ENCODE measurements around the gene SLC1A1.
"Not testable (repeated sequence)": the region's sequence is repeated elsewhere in the genome, so short reads cannot be mapped to it uniquely, and the experiment has no call there.

SLC1A1 gene

GRCh38 chr9:4606033-4606432 is 115.8 kb downstream of the SLC1A1 start:
- in situ Hi-C loops (cut with MboI; ENCODE audit: low sequenced_read_pairs); H3K27me3 ChIP-seq (ENCODE audit: low read depth); H3K36me3 ChIP-seq (replicated peaks); DNase-seq (ENCODE audit: low spot score in 2 of 2); H3K9me3 ChIP-seq: not testable (repeated sequence)
- Histone ChIP-seq H3K4me1 (peaks cover 13% of the 10 kb centered on the region), H3K4me3 (peak overlapping the region; percentile 20)

- Histone ChIP-seq H3K4me3 (no peak overlapping the region), H3K4me1 (peaks cover 15% of the 10 kb centered on the region), H3K27me3 (ENCODE audit: low read depth) (no peaks in the 10 kb centered on the region), H3K9me3 (no peaks in the 10 kb centered on the region), H3K36me3 (replicated peaks) (no peaks in the 10 kb centered on the region)
- DNase-seq (ENCODE audit: low spot score in 2 of 2), result no peak
- in situ Hi-C loops (cut with MboI; ENCODE audit: low sequenced_read_pairs), result no loop called here
Measured at GRCh38 chr9:4614627-4615026, 124.4 kb downstream of the SLC1A1 start.

DNA sequence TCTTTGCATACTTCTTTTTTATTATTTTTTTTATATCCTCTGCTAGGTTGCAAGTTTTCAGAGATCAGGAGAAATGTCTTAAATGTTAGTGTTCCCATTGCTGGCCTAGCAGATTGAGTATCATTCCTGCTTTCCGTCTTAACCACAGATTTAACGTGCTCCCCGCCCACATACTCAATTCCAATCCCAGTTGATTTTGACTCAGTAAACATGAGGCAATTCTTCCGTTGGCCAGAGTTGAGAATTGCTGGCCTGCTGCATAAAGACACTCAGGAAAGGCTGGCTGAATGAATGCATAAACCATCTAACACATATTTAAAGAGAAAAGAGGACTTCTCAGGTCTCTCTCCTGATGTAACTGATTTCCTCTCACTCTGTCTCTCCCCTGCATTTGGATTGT is 125.0 kb downstream of the SLC1A1 start:
- H3K27me3 ChIP-seq (ENCODE audit: low read depth), result no peaks in the 10 kb centered on the region
- no peak overlapping the region for H3K4me3 ChIP-seq
- H3K9me3 ChIP-seq, result no peaks in the 10 kb centered on the region
- in situ Hi-C loops (cut with MboI; ENCODE audit: low sequenced_read_pairs), result no loop called here
- peaks cover 17% of the 10 kb centered on the region for H3K4me1 ChIP-seq
- H3K36me3 ChIP-seq (replicated peaks), result no peaks in the 10 kb centered on the region
- no peak for DNase-seq (ENCODE audit: low spot score in 2 of 2)

DNA sequence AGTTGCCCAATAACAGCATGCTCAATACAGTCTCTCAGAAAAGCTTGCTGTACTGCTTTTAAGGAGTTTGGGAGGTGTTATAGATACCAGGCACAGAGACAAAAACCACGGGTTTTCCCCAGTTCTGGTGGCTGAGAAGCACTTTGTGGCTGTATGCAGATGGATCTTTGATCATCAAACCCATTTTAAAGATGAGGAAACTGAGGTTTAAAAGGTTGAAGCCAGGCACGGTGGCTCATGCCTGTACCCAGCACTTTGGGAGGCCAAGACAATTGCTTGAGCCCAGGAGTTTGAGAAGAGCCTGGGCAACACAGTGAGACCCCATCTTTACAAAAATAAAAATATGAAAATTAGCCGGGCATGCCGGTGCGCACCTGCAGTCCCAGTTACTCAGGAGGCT is 125.5 kb downstream of the SLC1A1 start:
- no peaks in the 10 kb centered on the region for H3K36me3 ChIP-seq (replicated peaks)
- in situ Hi-C loops (cut with MboI; ENCODE audit: low sequenced_read_pairs), result no loop called here
- no peak overlapping the region for H3K4me3 ChIP-seq

GRCh38 chr9:4617752-4618151 is 127.5 kb downstream of the SLC1A1 start:
- in situ Hi-C loops (cut with MboI; ENCODE audit: low sequenced_read_pairs), result no loop called here
- no peaks in the 10 kb centered on the region for H3K27me3 ChIP-seq (ENCODE audit: low read depth)
- H3K9me3 ChIP-seq, result no peaks in the 10 kb centered on the region
- no peak for DNase-seq (ENCODE audit: low spot score in 2 of 2)
- peaks cover 34% of the 10 kb centered on the region for H3K4me1 ChIP-seq
- no peak overlapping the region for H3K4me3 ChIP-seq
- no peaks in the 10 kb centered on the region for H3K36me3 ChIP-seq (replicated peaks)

More for the DNA sequence above, 125.5 kb downstream of the SLC1A1 start:
- no peak for DNase-seq (ENCODE audit: low spot score in 2 of 2)
- H3K27me3 ChIP-seq (ENCODE audit: low read depth), result no peaks in the 10 kb centered on the region
- peaks cover 22% of the 10 kb centered on the region for H3K4me1 ChIP-seq
- no peaks in the 10 kb centered on the region for H3K9me3 ChIP-seq

DNA sequence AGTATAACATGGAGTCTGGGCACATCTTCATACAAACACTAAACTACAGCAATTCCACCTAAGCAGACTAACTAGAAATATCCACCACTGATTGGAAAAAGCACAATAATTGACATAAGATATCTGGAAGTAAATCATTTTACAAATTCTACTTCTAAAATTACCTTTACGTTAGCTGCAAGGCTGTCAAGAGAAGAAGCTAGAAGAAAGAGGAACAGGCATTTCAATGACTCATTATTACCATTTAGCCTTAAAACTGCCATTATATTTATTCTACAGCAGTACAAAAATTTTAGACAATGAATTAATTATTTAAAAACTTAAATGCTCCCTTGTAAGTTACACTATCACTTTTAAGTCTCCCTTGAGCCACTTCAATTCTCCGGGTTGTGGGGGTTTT is 128.4 kb downstream of the SLC1A1 start:
- in situ Hi-C loops (cut with MboI; ENCODE audit: low sequenced_read_pairs), result no loop called here
- Histone ChIP-seq H3K9me3 (no peaks in the 10 kb centered on the region), H3K4me1 (peaks cover 34% of the 10 kb centered on the region), H3K36me3 (replicated peaks) (no peaks in the 10 kb centered on the region), H3K27me3 (ENCODE audit: low read depth) (no peaks in the 10 kb centered on the region), H3K4me3 (no peak overlapping the region)
- DNase-seq (ENCODE audit: low spot score in 2 of 2), result no peak

DNA sequence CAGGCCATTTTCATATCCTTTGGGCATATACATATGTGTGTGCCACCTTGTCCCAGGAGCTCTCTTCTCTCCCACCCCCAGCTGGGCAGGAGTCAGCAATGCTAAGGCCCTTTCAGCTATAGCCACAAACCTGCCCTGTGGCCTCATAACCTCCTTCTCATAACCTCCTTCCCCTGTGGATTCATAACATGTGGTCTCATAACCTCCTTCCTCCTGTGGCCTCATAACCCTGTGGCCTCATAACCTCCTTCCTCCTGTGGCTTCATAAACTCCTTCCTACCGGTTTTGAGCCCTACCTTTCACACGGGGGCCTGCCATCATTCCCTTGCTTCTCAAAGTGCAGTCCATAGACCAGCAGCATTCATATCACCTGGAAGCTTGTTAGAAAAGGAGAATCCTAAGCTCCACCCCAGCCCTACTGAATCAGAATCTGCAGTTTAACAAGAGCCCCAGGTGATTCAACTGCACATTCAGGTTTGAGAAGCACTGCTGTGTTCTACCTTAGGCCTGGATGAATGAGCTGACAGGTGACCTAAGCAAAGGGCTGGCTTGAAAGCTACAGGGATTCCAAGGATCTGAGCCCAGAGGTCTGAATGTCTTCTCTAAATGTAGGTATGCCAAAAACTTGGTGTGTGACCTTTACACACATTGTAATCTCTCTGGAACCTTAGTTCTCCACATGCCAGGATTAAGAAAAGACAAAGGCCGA is 129.9 kb downstream of the SLC1A1 start:
- Histone ChIP-seq H3K36me3 (replicated peaks) (no peaks in the 10 kb centered on the region), H3K4me1 (peaks cover 34% of the 10 kb centered on the region), H3K9me3 (no peaks in the 10 kb centered on the region), H3K27me3 (ENCODE audit: low read depth) (no peaks in the 10 kb centered on the region), H3K4me3 (no peak overlapping the region)
- DNase-seq (ENCODE audit: low spot score in 2 of 2), result no peak
- in situ Hi-C loops (cut with MboI; ENCODE audit: low sequenced_read_pairs), result no loop called here

DNA sequence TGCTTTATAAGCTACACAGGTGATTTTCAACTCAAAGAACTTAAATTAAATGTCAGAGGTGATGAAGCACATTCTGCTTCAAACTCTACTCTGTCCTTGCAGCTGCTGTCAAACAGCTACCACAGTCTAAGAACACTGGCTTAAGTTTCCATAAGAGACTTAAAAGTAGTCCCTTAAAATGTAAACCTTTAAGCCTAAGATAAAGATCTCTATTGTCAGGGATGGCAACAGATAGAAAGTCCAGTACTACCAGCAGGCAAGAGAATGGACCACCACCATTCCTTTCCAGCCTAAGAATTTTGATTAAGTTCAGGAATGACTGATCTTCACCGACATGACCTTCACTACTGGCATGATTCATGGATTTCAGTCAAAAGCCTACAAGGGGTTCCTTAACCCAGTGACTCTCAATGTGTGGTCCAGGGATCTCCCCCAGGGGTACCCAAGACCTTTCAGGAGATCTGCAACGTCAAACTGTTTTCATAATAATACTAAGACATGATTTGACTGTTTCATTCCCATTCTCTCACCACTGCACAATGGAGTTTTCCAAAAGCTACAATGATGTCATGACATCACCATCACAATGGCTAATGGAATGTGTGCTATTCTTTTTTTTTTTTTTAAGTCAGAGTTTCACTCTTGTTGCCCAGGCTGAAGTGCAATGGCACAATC is 130.8 kb downstream of the SLC1A1 start:
- DNase-seq (ENCODE audit: low spot score in 2 of 2), result peak; percentile 47 to 75
- Histone ChIP-seq H3K9me3 (no peaks in the 10 kb centered on the region), H3K4me1 (peaks cover 34% of the 10 kb centered on the region), H3K36me3 (replicated peaks) (no peaks in the 10 kb centered on the region), H3K4me3 (no peak overlapping the region), H3K27me3 (ENCODE audit: low read depth) (no peaks in the 10 kb centered on the region)
- in situ Hi-C loops (cut with MboI; ENCODE audit: low sequenced_read_pairs), result no loop called here

DNA sequence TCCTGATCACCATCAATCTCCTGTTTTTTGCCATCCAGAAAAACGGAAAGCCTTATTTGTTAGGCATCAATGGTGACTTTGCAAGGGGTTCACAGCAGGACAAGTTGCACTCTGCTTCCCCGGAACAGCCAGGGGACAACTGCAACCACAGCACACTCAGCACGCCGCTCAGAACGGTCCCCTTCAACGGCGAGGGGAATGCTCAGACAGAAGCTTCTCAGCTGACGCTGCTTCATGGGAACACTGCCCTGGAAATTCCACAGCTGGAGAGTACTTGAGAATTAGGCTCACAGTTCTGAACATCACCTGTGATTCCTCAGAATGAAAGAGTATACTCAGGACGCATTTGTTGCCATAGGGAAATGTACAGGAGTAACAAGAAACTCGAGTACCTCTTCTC is 131.7 kb downstream of the SLC1A1 start:
- Histone ChIP-seq H3K9me3 (no peaks in the 10 kb centered on the region), H3K36me3 (replicated peaks) (no peaks in the 10 kb centered on the region), H3K4me3 (no peak overlapping the region), H3K4me1 (peaks cover 31% of the 10 kb centered on the region), H3K27me3 (ENCODE audit: low read depth) (no peaks in the 10 kb centered on the region)
- in situ Hi-C loops (cut with MboI; ENCODE audit: low sequenced_read_pairs), result no loop called here
- DNase-seq (ENCODE audit: low spot score in 2 of 2), result no peak

DNA sequence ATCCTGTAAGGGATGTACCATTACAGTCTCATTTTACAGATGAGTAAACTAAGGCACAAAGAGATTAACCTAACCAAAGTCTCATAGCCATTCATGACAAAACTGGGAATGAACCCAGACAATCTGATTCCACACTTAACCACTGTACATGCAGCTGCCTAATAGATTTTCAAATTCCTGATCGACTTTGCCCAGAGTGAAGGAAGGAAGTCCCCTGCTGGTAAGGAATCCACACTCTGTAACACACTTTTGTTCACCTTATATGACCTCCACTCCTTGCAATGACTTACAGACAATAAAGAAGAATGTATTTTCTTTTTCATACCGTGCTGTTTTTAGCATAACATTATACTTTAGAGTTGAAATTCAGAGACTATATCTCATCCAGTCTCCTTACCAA is 140.6 kb downstream of the SLC1A1 start:
- H3K36me3 ChIP-seq (replicated peaks), result no peaks in the 10 kb centered on the region
- no peaks in the 10 kb centered on the region for H3K27me3 ChIP-seq (ENCODE audit: low read depth)
- H3K9me3 ChIP-seq, result no peaks in the 10 kb centered on the region
- in situ Hi-C loops (cut with MboI; ENCODE audit: low sequenced_read_pairs), result loop anchor here (25.0 kb wide), 1 partner anchor 244 kb away; no protein-coding TSS in a partner anchor
- peak in 1 of 2 experiments; percentile 51 for DNase-seq (ENCODE audit: low spot score in 2 of 2)
- H3K4me3 ChIP-seq, result no peak overlapping the region
- H3K4me1 ChIP-seq, result peaks cover 8% of the 10 kb centered on the region
